IMR-90 (cell line): ENCODE measurements around the gene SLC27A1. TPM values are rescaled to one million over a fixed set of nuclear protein-coding genes. Genes with fewer than 3 reads are reported as not detected.

Source experiments
- ATAC-seq: fragments of 200-7000 bp; cut with Tn5 transposase; 2 replicates; pipeline ENCODE4 v1.9.1; 2020; ENCODE audit warnings: low read depth, mild to moderate bottlenecking, moderate library complexity
- BruUV-seq: library from RNA; stranded (reverse); fragments of 400-500 nt; replicated peaks from 2 replicates; lab custom pipeline; 2021; lab: Mats Ljungman, UMichigan
- CTCF ChIA-PET: fragments of 300-600 bp; formaldehyde crosslinking; extraction: SDS; loops from one replicate; lab custom pipeline; 2021; ENCODE audit warnings: antibody characterized with exemption; lab: Yijun Ruan, JAX
- POLR2A ChIA-PET: fragments of 300-600 bp; sonication (Branson Sonifier 250); formaldehyde crosslinking; loops from one replicate; lab custom pipeline; 2022; ENCODE audit warnings: antibody characterized with exemption; ENCODE audit not compliant: unreplicated experiment; lab: Charles Lee
- DNase-seq: peaks from one replicate; pipeline ENCODE4 v3.0.0; 2013
- H2AFZ ChIP-seq: replicated peaks from 2 replicates; pipeline ENCODE3; 2013; ENCODE audit warnings: low read length, mild to moderate bottlenecking; ENCODE audit not compliant: poor library complexity
- H2AK5ac ChIP-seq: 2 replicates; pipeline ENCODE4 v1.6.1; 2013; ENCODE audit warnings: low read depth, low read length, inconsistent platforms
- H2AK9ac ChIP-seq: replicated peaks from 2 replicates; pipeline ENCODE3; 2013; ENCODE audit warnings: mild to moderate bottlenecking, low read depth, low read length, moderate library complexity; ENCODE audit not compliant: poor library complexity
- H2BK120ac ChIP-seq: 2 replicates; pipeline ENCODE4 v1.6.1; 2013; ENCODE audit warnings: low read depth, low read length, inconsistent platforms
- H2BK15ac ChIP-seq: 3 replicates; pipeline ENCODE4 v1.6.1; 2013; ENCODE audit warnings: low read depth, low read length, inconsistent platforms
- H2BK20ac ChIP-seq: 2 replicates; pipeline ENCODE4 v1.6.1; 2013; ENCODE audit warnings: low read depth, mild to moderate bottlenecking, inconsistent platforms, low read length, moderate library complexity
- H2BK5ac ChIP-seq: 2 replicates; pipeline ENCODE4 v1.6.1; 2013; ENCODE audit warnings: mild to moderate bottlenecking, low read depth, low read length, inconsistent platforms; ENCODE audit not compliant: poor library complexity, severe bottlenecking
- H3K14ac ChIP-seq: replicated peaks from 2 replicates; pipeline ENCODE4 v1.6.1; 2013; ENCODE audit warnings: low read depth, low read length, inconsistent platforms
- H3K18ac ChIP-seq: 2 replicates; pipeline ENCODE4 v1.6.1; 2013; ENCODE audit warnings: low read depth, low read length, control low read depth
- H3K23ac ChIP-seq: 2 replicates; pipeline ENCODE4 v1.6.1; 2013; ENCODE audit warnings: low read depth, low read length, inconsistent platforms
- H3K27ac ChIP-seq: 2 replicates; pipeline ENCODE4 v1.5.1; 2013; ENCODE audit warnings: mild to moderate bottlenecking, control low read depth, low read length; ENCODE audit not compliant: insufficient read depth
- H3K27me3 ChIP-seq: 2 replicates; pipeline ENCODE4 v1.6.1; 2013; ENCODE audit warnings: low read length; ENCODE audit not compliant: control insufficient read depth, insufficient read depth
- H3K36me3 ChIP-seq: 2 replicates; pipeline ENCODE4 v1.6.1; 2013; ENCODE audit warnings: low read length, mixed read lengths; ENCODE audit not compliant: control insufficient read depth, insufficient read depth
- H3K4ac ChIP-seq: 2 replicates; pipeline ENCODE4 v1.6.1; 2013; ENCODE audit warnings: low read depth, low read length, inconsistent platforms
- H3K4me1 ChIP-seq: 2 replicates; pipeline ENCODE4 v1.6.1; 2013; ENCODE audit warnings: low read length, mixed read lengths; ENCODE audit not compliant: control insufficient read depth, insufficient read depth
- H3K4me2 ChIP-seq: 2 replicates; pipeline ENCODE4 v1.6.1; 2013; ENCODE audit warnings: low read depth, mild to moderate bottlenecking, control low read depth, low read length, moderate library complexity
- H3K4me3 ChIP-seq: 2 replicates; pipeline ENCODE4 v1.5.1; 2013; ENCODE audit warnings: low read depth, mild to moderate bottlenecking, control low read depth, low read length, moderate library complexity; ENCODE audit not compliant: insufficient read depth
- H3K56ac ChIP-seq: 2 replicates; pipeline ENCODE4 v1.6.1; 2013; ENCODE audit warnings: low read length, inconsistent platforms; ENCODE audit not compliant: insufficient read depth; ENCODE audit errors: extremely low read depth
- H3K79me1 ChIP-seq, 2 experiments: 2 replicates each; pipeline ENCODE4 v1.6.1; 2013; ENCODE audit warnings: low read length in 2 of 2, inconsistent platforms in 1 of 2, low read depth in 1 of 2
- H3K9ac ChIP-seq: 2 replicates; pipeline ENCODE4 v1.6.1; 2013; ENCODE audit warnings: low read depth, low read length, control low read depth
- H3K9me1 ChIP-seq: 2 replicates; pipeline ENCODE4 v1.6.1; 2013; ENCODE audit warnings: low read length, inconsistent platforms; ENCODE audit not compliant: insufficient read depth
- H3K9me3 ChIP-seq: 2 replicates; pipeline ENCODE4 v1.6.1; 2013; ENCODE audit warnings: low read length; ENCODE audit not compliant: control insufficient read depth, insufficient read depth
- H4K20me1 ChIP-seq: 2 replicates; pipeline ENCODE4 v1.6.1; 2013; ENCODE audit warnings: low read length, inconsistent platforms; ENCODE audit not compliant: insufficient read depth
- H4K5ac ChIP-seq: 2 replicates; pipeline ENCODE4 v1.6.1; 2013; ENCODE audit warnings: mild to moderate bottlenecking, low read depth, low read length, control low read depth
- H4K8ac ChIP-seq, 2 experiments: 2 replicates each; pipeline ENCODE4 v1.6.1; 2013; ENCODE audit warnings: low read depth in 2 of 2, low read length in 2 of 2, control low read depth in 1 of 2, inconsistent platforms in 1 of 2
- H4K91ac ChIP-seq: 2 replicates; pipeline ENCODE4 v1.6.1; 2013; ENCODE audit warnings: low read depth, low read length, inconsistent platforms; ENCODE audit not compliant: insufficient read depth
- BHLHE40 ChIP-seq: fragments of 150-350 bp; IDR thresholded peaks from 2 replicates; pipeline ENCODE4 v1.6.1; 2016; ENCODE audit warnings: mild to moderate bottlenecking, low read depth, low read length
- CEBPB ChIP-seq: IDR thresholded peaks from 2 replicates; pipeline ENCODE4 v1.6.1; 2012; ENCODE audit warnings: low read depth, low read length, improper control_type of control experiment
- CHD1 ChIP-seq: IDR thresholded peaks from 2 replicates; pipeline ENCODE4 v1.6.1; 2012; ENCODE audit warnings: low read depth, low read length, improper control_type of control experiment
- CTCF ChIP-seq: conservative IDR thresholded peaks from 2 replicates; pipeline ENCODE4 v1.5.1; 2012; ENCODE audit warnings: mild to moderate bottlenecking, low read depth, low read length, improper control_type of control experiment
- ELK1 ChIP-seq: fragments of 150-350 bp; IDR thresholded peaks from 2 replicates; pipeline ENCODE4 v1.6.1; 2016; ENCODE audit warnings: low read depth, mild to moderate bottlenecking, low read length, moderate library complexity, borderline replicate concordance
- FOS ChIP-seq: fragments of 150-350 bp; IDR thresholded peaks from 2 replicates; pipeline ENCODE4 v1.6.1; 2016; ENCODE audit warnings: low read depth, low read length
- MAZ ChIP-seq: IDR thresholded peaks from 2 replicates; pipeline ENCODE4 v1.6.1; 2012; ENCODE audit warnings: low read depth, mild to moderate bottlenecking, low read length, improper control_type of control experiment, moderate library complexity, borderline replicate concordance
- MXI1 ChIP-seq: IDR thresholded peaks from 2 replicates; pipeline ENCODE4 v1.6.1; 2012; ENCODE audit warnings: low read depth, mild to moderate bottlenecking, low read length, moderate library complexity, borderline replicate concordance
- NFE2L2 ChIP-seq: fragments of 150-350 bp; IDR thresholded peaks from 2 replicates; pipeline ENCODE4 v1.6.1; 2016; ENCODE audit warnings: low read depth, mild to moderate bottlenecking, low read length
- POLR2A ChIP-seq: IDR thresholded peaks from 2 replicates; pipeline ENCODE4 v1.6.1; 2012; ENCODE audit warnings: mild to moderate bottlenecking, low read depth, low read length
- RAD21 ChIP-seq: IDR thresholded peaks from 2 replicates; pipeline ENCODE4 v1.6.1; 2012; ENCODE audit warnings: low read length, improper control_type of control experiment
- RCOR1 ChIP-seq: IDR thresholded peaks from 2 replicates; pipeline ENCODE4 v1.6.1; 2012; ENCODE audit warnings: mild to moderate bottlenecking, low read length, improper control_type of control experiment; ENCODE audit not compliant: insufficient replicate concordance
- RFX5 ChIP-seq: IDR thresholded peaks from 2 replicates; pipeline ENCODE4 v1.8.0; 2012; ENCODE audit warnings: low read depth, mild to moderate bottlenecking, low read length, moderate library complexity
- SMC3 ChIP-seq: fragments of 150-350 bp; IDR thresholded peaks from 2 replicates; pipeline ENCODE4 v1.6.1; 2016; ENCODE audit warnings: low read depth, mild to moderate bottlenecking, antibody characterized with exemption, low read length, moderate library complexity
- WGBS, 2 experiments: methylation state at CpG; one replicate each; pipeline versions ENCODE4 v1.1.5 to v1.1.7; 2013; ENCODE audit warnings: missing lambda C conversion rate in 2 of 2; ENCODE audit not compliant: insufficient read length in 1 of 2; ENCODE audit errors: extremely low coverage in 2 of 2; 5-methylcytosine and 5-hydroxymethylcytosine counted together
- dilution Hi-C: fragments of 300-500 bp; cut with HindIII; formaldehyde crosslinking; loops from one replicate; pipeline ENCODE4 v1.14.3; 2018; ENCODE audit warnings: low sequenced_read_pairs; ENCODE audit not compliant: unreplicated experiment
- in situ Hi-C: fragments of 300-500 bp; cut with MboI; formaldehyde crosslinking; loops from 3 replicates; pipeline ENCODE4 v1.14.3; 2019; ENCODE audit warnings: low sequenced_read_pairs, inconsistent platforms, mixed read lengths
- intact Hi-C: fragments of 100-400 bp; cut with micrococcal nuclease; formaldehyde crosslinking; loops from 2 replicates; pipeline ENCODE4 v1.10.0; 2022
- polyA plus RNA-seq, 3 experiments: library from polyadenylated mRNA; depleted of rRNA; stranded (reverse); fragments of >200 nt; gene quantifications; 2 replicates each; pipeline ENCODE4 v1.2.3, GENCODE V29; 2012; ENCODE audit warnings: low replicate concordance in 1 of 3
- total RNA-seq: library from RNA; depleted of rRNA; stranded (reverse); fragments of >200 nt; gene quantifications from 2 replicates; pipeline ENCODE4 v1.2.3, GENCODE V29; 2012
- TF ChIP-seq, protein P1 (sequence below): fragments of 150-350 bp; IDR thresholded peaks from 2 replicates; pipeline ENCODE4 v1.6.1; 2017; ENCODE audit warnings: mild to moderate bottlenecking, antibody characterized with exemption, low read length, low read depth

Gene SLC27A1
- total and polyA plus RNA-seq, 2 of the 4 experiments (the other 2 are of a cell fraction): 4.8 to 12.9 TPM

DNA sequence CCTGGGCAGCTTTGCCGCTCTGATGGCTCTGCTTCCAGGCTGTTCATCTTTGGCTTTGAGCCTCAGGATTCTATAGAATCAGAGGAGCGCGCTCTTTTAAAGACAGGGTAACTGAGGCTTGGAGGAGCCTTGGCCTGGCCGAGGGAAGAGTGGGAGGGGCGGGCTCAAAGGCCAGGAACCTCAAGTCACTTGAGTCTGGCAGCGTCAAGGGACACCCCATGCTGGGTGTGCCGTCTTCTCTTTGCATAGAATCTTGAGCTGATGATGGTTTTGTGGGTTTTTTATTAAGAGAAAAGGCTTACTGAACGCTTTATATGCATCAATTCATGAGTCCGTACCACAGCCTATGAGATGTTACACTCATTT lies 42.2 kb downstream of the SLC27A1 start:
- Histone ChIP-seq H3K4me3 (peak overlapping the region; percentile 54), H3K79me1 (peaks cover 15 to 60% of the 10 kb centered on the region in 2 experiments), H3K18ac (peak overlapping the region; percentile 16; the same call in 1 of the 2 replicates), H2AFZ (peak overlapping the region; percentile 97), H3K27me3 (no peaks in the 10 kb centered on the region), H3K23ac (peak overlapping the region; percentile 82), H3K4me1 (peaks cover 15% of the 10 kb centered on the region), H4K20me1 (peaks cover 20% of the 10 kb centered on the region), H2BK15ac (no peak overlapping the region), H3K9me1 (peaks cover 6% of the 10 kb centered on the region), H2AK9ac (peak overlapping the region; percentile 100), H3K4me2 (peak overlapping the region; percentile 89), H3K36me3 (peaks cover 19% of the 10 kb centered on the region), H3K27ac (peak overlapping the region; percentile 87), H2AK5ac (peak overlapping the region; percentile 79; the same call in 1 of the 2 replicates), H2BK5ac (peak overlapping the region; percentile 91), H3K9me3 (peaks cover 8% of the 10 kb centered on the region), H2BK120ac (no peak overlapping the region), H3K14ac (peak overlapping the region; percentile 91), H4K5ac (peak overlapping the region; percentile 84), H2BK20ac (no peak overlapping the region), H4K91ac (peak overlapping the region; percentile 83), H4K8ac (peak overlapping the region; percentile 56 to 92; a peak in 3 of 4 replicates), H3K9ac (peak overlapping the region; percentile 78), H3K4ac (peak overlapping the region; percentile 92), H3K56ac (peak overlapping the region; percentile 14; the same call in 1 of the 2 replicates)
- no TSS peak for BruUV-seq
- dilution Hi-C loops: no loop called here
- no peak for DNase-seq
- intact Hi-C loops: loop anchor here (5.0 kb wide), 1 partner anchor 45 kb away; the partner anchor contains the start of gene COLGALT1
- WGBS, 2 experiments: 60% methylated on average over 4 of the region's 9 CpGs; no CpG with 5 or more reads in 1 of the 2 experiments
- no peak for ATAC-seq
- in situ Hi-C loops: no loop called here
- ChIA-PET CTCF (interaction anchor here (0.5 kb wide), 1 partner anchor 18 kb away, joined by 4 read pairs; no protein-coding TSS in a partner anchor), POLR2A (no interaction called here)
- TF ChIP-seq RAD21: no peak
- no peak for TF ChIP-seq RFX5
- TF ChIP-seq ELK1: no peak
- TF ChIP-seq SMC3: no peak
- TF ChIP-seq CHD1: no peak
- no peak for TF ChIP-seq CEBPB
- no peak for TF ChIP-seq BHLHE40
- TF ChIP-seq CTCF: no peak
- no peak for TF ChIP-seq MAZ
- TF ChIP-seq, protein P1, sequence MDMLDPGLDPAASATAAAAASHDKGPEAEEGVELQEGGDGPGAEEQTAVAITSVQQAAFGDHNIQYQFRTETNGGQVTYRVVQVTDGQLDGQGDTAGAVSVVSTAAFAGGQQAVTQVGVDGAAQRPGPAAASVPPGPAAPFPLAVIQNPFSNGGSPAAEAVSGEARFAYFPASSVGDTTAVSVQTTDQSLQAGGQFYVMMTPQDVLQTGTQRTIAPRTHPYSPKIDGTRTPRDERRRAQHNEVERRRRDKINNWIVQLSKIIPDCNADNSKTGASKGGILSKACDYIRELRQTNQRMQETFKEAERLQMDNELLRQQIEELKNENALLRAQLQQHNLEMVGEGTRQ: no peak
- no peak for TF ChIP-seq POLR2A
- no peak for TF ChIP-seq RCOR1
- TF ChIP-seq FOS: no peak
- no peak for TF ChIP-seq NFE2L2
- TF ChIP-seq MXI1: no peak
